Thyroid gland (tissue), 4 donors: ENCODE measurements around the gene IQGAP1.

ENCODE experiments used
- POLR2A ChIP-seq, 2 donors: fragments of 450-650 bp; IDR thresholded peaks; one replicate each; pipeline ENCODE4 v1.6.1; 2017; ENCODE audit warnings: antibody characterized with exemption in 2 of 2, mild to moderate bottlenecking in 2 of 2, moderate library complexity in 1 of 2
- TF ChIP-seq, protein P1 (sequence below), 6 experiments: fragments of 200-600 bp in 3 of 6; fragments of 450-650 bp in 3 of 6; sonication (generic) in 3 of 6; IDR thresholded peaks; one replicate each; pipeline ENCODE4 v1.5.1; 2016 to 2019; ENCODE audit warnings: antibody characterized with exemption in 6 of 6, mild to moderate bottlenecking in 2 of 6, inconsistent platforms in 1 of 6, moderate library complexity in 1 of 6

GRCh38 chr15:90418627-90419026 lies 30.6 kb downstream of the IQGAP1 start:
- TF ChIP-seq, protein P1, sequence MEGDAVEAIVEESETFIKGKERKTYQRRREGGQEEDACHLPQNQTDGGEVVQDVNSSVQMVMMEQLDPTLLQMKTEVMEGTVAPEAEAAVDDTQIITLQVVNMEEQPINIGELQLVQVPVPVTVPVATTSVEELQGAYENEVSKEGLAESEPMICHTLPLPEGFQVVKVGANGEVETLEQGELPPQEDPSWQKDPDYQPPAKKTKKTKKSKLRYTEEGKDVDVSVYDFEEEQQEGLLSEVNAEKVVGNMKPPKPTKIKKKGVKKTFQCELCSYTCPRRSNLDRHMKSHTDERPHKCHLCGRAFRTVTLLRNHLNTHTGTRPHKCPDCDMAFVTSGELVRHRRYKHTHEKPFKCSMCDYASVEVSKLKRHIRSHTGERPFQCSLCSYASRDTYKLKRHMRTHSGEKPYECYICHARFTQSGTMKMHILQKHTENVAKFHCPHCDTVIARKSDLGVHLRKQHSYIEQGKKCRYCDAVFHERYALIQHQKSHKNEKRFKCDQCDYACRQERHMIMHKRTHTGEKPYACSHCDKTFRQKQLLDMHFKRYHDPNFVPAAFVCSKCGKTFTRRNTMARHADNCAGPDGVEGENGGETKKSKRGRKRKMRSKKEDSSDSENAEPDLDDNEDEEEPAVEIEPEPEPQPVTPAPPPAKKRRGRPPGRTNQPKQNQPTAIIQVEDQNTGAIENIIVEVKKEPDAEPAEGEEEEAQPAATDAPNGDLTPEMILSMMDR (IDR thresholded peaks at IDR 0.05) = no peak
- no peak for TF ChIP-seq POLR2A (IDR thresholded peaks at IDR 0.05)
